Activated naive CD4-positive, alpha-beta T cell (primary cell): ENCODE results near the gene RASD1.

Source experiments
- DNase-seq, 4 experiments: peaks; one replicate each; lab custom pipeline; 2025; lab: John Stamatoyannopoulos, UW

The RASD1 gene

GRCh38 chr17:17510456-17511292 lies 14.5 kb upstream of the RASD1 start:
- DNase-seq, result no peak

GRCh38 chr17:17509601-17510425 lies 13.6 kb upstream of the RASD1 start:
- no peak for DNase-seq

GRCh38 chr17:17508646-17509591 lies 12.7 kb upstream of the RASD1 start:
- no peak for DNase-seq

GRCh38 chr17:17508019-17508535 lies 11.9 kb upstream of the RASD1 start:
- no peak for DNase-seq

GRCh38 chr17:17507465-17508011 lies 11.3 kb upstream of the RASD1 start:
- no peak for DNase-seq

GRCh38 chr17:17506893-17507464 lies 10.8 kb upstream of the RASD1 start:
- DNase-seq, result no peak

- DNase-seq, result no peak
Measured at GRCh38 chr17:17506181-17506741, 10.1 kb upstream of the RASD1 start.

- no peak for DNase-seq
Measured at GRCh38 chr17:17505610-17506171, 9.5 kb upstream of the RASD1 start.

- DNase-seq, result no peak
Measured at GRCh38 chr17:17505151-17505550, 9.0 kb upstream of the RASD1 start.

GRCh38 chr17:17504341-17505140 lies 8.3 kb upstream of the RASD1 start:
- no peak for DNase-seq

- no peak for DNase-seq
Measured at GRCh38 chr17:17503566-17504130, 7.5 kb upstream of the RASD1 start.

- no peak for DNase-seq
Measured at GRCh38 chr17:17502741-17503565, 6.8 kb upstream of the RASD1 start.

- peak in 1 of 4 experiments; percentile 6 for DNase-seq
Measured at GRCh38 chr17:17500999-17501605, 4.9 kb upstream of the RASD1 start.

GRCh38 chr17:17499402-17500145 lies 3.4 kb upstream of the RASD1 start:
- DNase-seq, result no peak

GRCh38 chr17:17498606-17499301 lies 2.6 kb upstream of the RASD1 start:
- no peak for DNase-seq

GRCh38 chr17:17497845-17498520 lies 1.8 kb upstream of the RASD1 start:
- no peak for DNase-seq
